Activated naive CD4-positive, alpha-beta T cell treated with anti-CD3 and anti-CD28 coated beads, Interleukin-2, amount 10 ng/mL, durations not matched to agents 7 days and 5 days (primary cell): ENCODE measurements around the gene PADI3.
"Not testable (repeated sequence)": the region's sequence is repeated elsewhere in the genome, so short reads cannot be mapped to it uniquely, and the experiment has no call there.

Source experiments
- CTCF ChIA-PET: fragments of 350-600 bp; sonication (Branson Sonifier 250); formaldehyde crosslinking; loops from one replicate; lab custom pipeline; 2021; ENCODE audit warnings: antibody characterized with exemption; lab: Charles Lee
- DNase-seq: peaks from one replicate; pipeline ENCODE4 v3.0.0-alpha.2; 2020
- H3K27ac Mint-ChIP-seq: one replicate; pipeline ENCODE4 v1.8.0; 2021; ENCODE audit warnings: mild to moderate bottlenecking, moderate library complexity, mixed read lengths
- H3K27me3 Mint-ChIP-seq: one replicate; pipeline ENCODE4 v1.8.0; 2021; ENCODE audit warnings: mild to moderate bottlenecking, mixed read lengths
- H3K36me3 Mint-ChIP-seq: one replicate; pipeline ENCODE4 v1.8.0; 2021; ENCODE audit warnings: mixed read lengths
- H3K4me1 Mint-ChIP-seq: one replicate; pipeline ENCODE4 v1.8.0; 2021; ENCODE audit warnings: mixed read lengths
- H3K4me3 Mint-ChIP-seq: one replicate; pipeline ENCODE4 v1.8.0; 2021; ENCODE audit warnings: mild to moderate bottlenecking, moderate library complexity, mixed read lengths
- H3K9me3 Mint-ChIP-seq: one replicate; pipeline ENCODE4 v1.8.0; 2021; ENCODE audit warnings: mixed read lengths

The PADI3 gene

GRCh38 chr1:17314491-17314971 is 65.6 kb downstream of the PADI3 start:
- no peak for DNase-seq
- Mint-ChIP-seq H3K27me3 (peaks cover 34% of the 10 kb centered on the region), H3K9me3 (no peaks in the 10 kb centered on the region), H3K4me1 (peaks cover 11% of the 10 kb centered on the region), H3K4me3 (no peak overlapping the region), H3K36me3 (no peaks in the 10 kb centered on the region), H3K27ac (no peak overlapping the region)
- CTCF ChIA-PET: no interaction called here

GRCh38 chr1:17315542-17316130 is 66.7 kb downstream of the PADI3 start:
- no peak for DNase-seq

DNA sequence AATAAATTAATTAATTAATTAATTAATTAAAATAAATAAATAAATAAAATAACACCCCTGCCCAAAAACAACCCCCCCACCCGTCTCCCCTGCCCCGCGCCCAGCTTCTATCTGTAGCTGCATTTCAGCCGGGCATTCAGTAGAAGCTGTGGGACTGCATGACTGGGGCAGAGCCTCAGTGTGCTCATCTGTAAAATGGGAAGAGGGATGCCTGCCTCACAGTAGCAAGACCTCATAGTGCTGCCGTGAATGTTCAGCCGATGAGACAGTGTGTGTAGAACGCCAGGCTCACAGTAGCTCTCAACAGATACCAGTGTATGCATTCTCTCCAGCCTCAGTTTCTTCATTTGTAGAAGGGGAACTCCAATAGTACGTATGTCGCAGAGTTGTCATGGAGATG is 67.8 kb downstream of the PADI3 start:
- Mint-ChIP-seq H3K27ac (no peak overlapping the region), H3K27me3 (peaks cover 29% of the 10 kb centered on the region), H3K4me3 (no peak overlapping the region), H3K9me3 (no peaks in the 10 kb centered on the region), H3K36me3 (no peaks in the 10 kb centered on the region), H3K4me1 (peaks cover 10% of the 10 kb centered on the region)
- no peak for DNase-seq
- CTCF ChIA-PET: no interaction called here

More at GRCh38 chr1:17315542-17316130, 66.7 kb downstream of the PADI3 start:
- Mint-ChIP-seq H3K27me3 (peaks cover 26% of the 10 kb centered on the region), H3K27ac (no peak overlapping the region), H3K4me3 (no peak overlapping the region), H3K9me3 (no peaks in the 10 kb centered on the region), H3K36me3 (no peaks in the 10 kb centered on the region), H3K4me1 (peaks cover 11% of the 10 kb centered on the region)
- CTCF ChIA-PET: no interaction called here

GRCh38 chr1:17318262-17318661 is 69.4 kb downstream of the PADI3 start:
- CTCF ChIA-PET: no interaction called here
- Mint-ChIP-seq H3K27ac (no peak overlapping the region), H3K36me3 (no peaks in the 10 kb centered on the region), H3K4me3 (no peak overlapping the region), H3K4me1 (no peaks in the 10 kb centered on the region), H3K27me3 (peaks cover 20% of the 10 kb centered on the region), H3K9me3 (no peaks in the 10 kb centered on the region)
- no peak for DNase-seq

DNA sequence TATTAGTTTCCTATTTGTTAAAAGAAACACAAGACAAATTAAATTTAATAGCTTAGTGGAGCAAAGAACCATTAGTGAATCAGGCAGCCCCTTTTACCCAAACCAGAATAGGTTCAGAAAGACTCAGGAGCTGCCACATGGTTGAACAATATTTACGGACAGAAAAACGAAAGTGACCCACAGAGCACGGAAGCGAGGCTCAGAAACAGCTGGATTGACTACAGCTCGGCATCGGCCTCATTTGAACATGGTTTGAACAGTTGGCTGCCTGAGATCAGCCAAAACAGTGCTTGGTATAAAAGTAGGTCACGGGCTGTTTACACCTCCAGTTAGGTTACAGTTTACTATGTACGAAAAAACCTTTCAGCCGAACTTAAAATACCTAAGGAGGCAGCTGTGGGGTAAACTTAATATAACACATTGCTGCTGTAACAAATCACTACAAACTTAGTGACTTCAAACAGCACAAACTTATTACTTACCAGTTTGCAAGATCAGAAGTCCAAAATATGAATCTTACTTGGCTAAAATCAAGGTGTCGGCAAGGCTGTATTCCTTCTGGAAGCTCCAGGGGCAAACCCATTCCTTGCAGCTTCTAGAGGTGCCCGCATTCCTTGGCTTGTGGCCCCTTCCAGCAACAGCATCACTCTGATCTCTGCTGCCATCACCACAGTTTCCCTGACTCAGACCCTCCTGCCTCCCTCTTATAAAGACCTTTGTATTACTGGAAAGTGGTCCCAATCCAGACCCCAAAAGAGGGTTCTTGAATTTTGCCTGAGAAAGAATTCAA is 70.9 kb downstream of the PADI3 start:
- H3K4me1 Mint-ChIP-seq: no peaks in the 10 kb centered on the region
- no peak overlapping the region for H3K27ac Mint-ChIP-seq
- no peaks in the 10 kb centered on the region for H3K36me3 Mint-ChIP-seq
- H3K4me3 Mint-ChIP-seq: no peak overlapping the region
- no peak for DNase-seq
- H3K27me3 Mint-ChIP-seq: peaks cover 16% of the 10 kb centered on the region
- CTCF ChIA-PET: no interaction called here
- H3K9me3 Mint-ChIP-seq: no peaks in the 10 kb centered on the region

DNA sequence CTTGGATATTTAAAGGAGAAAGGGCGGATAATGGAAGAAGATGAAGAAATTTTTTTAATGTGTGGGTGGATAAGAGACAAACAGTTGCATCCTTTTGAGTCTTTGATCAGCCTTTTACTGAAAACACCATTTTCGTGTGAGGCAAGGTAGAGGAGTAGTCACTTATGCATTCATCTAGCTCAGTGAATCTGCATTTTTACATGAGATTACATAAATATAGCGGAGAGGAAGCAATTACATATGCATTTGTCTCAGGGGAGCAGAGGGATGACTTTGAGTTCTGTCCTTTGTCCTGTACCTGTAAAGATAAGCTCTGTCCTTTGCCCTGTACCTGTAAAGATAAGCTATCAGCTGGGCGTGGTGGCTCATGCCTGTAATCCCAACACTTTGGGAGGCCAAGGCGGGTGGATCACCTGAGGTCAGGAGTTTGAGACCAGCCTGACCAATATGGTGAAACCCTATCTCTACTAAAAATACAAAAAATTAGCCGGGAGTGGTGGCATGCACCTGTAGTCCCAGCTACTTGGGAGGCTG is 73.0 kb downstream of the PADI3 start:
- H3K27me3 Mint-ChIP-seq: peaks cover 18% of the 10 kb centered on the region
- H3K4me3 Mint-ChIP-seq, H3K36me3 Mint-ChIP-seq, DNase-seq, CTCF ChIA-PET, H3K9me3 Mint-ChIP-seq, H3K27ac Mint-ChIP-seq, H3K4me1 Mint-ChIP-seq: not testable (repeated sequence)

GRCh38 chr1:17328855-17329254 is 80.0 kb downstream of the PADI3 start:
- Mint-ChIP-seq H3K4me1 (no peaks in the 10 kb centered on the region), H3K27ac (no peak overlapping the region), H3K27me3 (peaks cover 14% of the 10 kb centered on the region), H3K36me3 (no peaks in the 10 kb centered on the region), H3K9me3 (no peaks in the 10 kb centered on the region), H3K4me3 (no peak overlapping the region)
- CTCF ChIA-PET: interaction anchor here (0.6 kb wide), 1 partner anchor 367 kb away, joined by 3 read pairs; no protein-coding TSS in a partner anchor
- no peak for DNase-seq

DNA sequence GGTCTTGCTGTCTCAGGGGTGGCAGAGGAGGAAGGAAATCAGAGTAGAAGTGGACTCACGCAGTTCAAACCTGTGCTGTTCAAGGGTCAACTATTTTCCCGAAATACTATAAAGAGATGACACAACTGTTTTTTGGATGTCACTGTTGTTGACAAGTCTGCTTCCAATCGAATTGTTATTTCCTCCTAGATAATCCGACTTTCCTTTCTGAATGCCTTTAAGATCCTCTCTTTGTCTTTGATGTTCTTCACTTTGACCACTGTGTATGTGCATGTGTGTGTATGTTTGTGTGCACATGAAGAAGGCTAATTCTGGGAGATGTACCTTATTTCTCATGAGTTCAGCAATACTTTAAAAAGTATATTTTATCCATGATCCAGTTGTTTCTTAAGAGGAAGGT is 80.7 kb downstream of the PADI3 start:
- CTCF ChIA-PET: no interaction called here
- no peaks in the 10 kb centered on the region for H3K36me3 Mint-ChIP-seq

GRCh38 chr1:17330856-17331255 is 82.0 kb downstream of the PADI3 start:
- H3K27me3 Mint-ChIP-seq: peaks cover 9% of the 10 kb centered on the region
- H3K36me3 Mint-ChIP-seq: no peaks in the 10 kb centered on the region
- no peaks in the 10 kb centered on the region for H3K4me1 Mint-ChIP-seq
- H3K9me3 Mint-ChIP-seq: no peaks in the 10 kb centered on the region
- no peak overlapping the region for H3K4me3 Mint-ChIP-seq
- CTCF ChIA-PET: no interaction called here
- DNase-seq: no peak
- H3K27ac Mint-ChIP-seq: no peak overlapping the region

More for the DNA sequence above, 80.7 kb downstream of the PADI3 start:
- Mint-ChIP-seq H3K4me1 (no peaks in the 10 kb centered on the region), H3K27ac (no peak overlapping the region), H3K4me3 (no peak overlapping the region), H3K9me3 (no peaks in the 10 kb centered on the region), H3K27me3 (peaks cover 14% of the 10 kb centered on the region)
- no peak for DNase-seq

DNA sequence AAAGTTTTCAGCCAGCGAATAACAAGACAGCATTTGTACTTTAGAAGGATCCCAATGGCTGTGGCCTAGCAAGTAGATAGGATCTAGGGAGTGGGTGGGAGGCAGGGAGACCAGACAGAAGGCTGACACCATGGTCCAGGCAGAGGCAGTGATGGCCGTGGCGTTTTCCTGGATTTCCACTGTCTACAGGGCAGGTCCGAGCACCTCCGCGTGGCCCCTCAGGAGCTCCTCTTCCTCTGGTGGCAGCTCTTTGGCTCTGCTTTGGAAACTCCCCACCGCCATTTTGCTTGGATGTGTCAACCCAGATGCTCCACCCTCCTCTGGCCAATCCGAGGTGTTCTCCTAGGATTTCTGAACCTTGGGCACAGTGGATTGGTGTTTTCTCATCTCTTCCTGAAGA is 84.2 kb downstream of the PADI3 start:
- Mint-ChIP-seq H3K4me1 (no peaks in the 10 kb centered on the region), H3K9me3 (no peaks in the 10 kb centered on the region), H3K36me3 (no peaks in the 10 kb centered on the region), H3K27ac (no peak overlapping the region), H3K4me3 (no peak overlapping the region), H3K27me3 (peaks cover 16% of the 10 kb centered on the region)
- DNase-seq: no peak
- CTCF ChIA-PET: no interaction called here
